ENCODE data around the gene UHRF1. TPM values are rescaled to one million over a fixed set of nuclear protein-coding genes. Genes with fewer than 3 reads are reported as not detected.

UHRF1 gene
- total and polyA plus RNA-seq, 2 of the 13 experiments (the other 11 are each of a cell fraction or from before 2014, with no cell fraction given) = 6.8 to 78.4 TPM

DNA sequence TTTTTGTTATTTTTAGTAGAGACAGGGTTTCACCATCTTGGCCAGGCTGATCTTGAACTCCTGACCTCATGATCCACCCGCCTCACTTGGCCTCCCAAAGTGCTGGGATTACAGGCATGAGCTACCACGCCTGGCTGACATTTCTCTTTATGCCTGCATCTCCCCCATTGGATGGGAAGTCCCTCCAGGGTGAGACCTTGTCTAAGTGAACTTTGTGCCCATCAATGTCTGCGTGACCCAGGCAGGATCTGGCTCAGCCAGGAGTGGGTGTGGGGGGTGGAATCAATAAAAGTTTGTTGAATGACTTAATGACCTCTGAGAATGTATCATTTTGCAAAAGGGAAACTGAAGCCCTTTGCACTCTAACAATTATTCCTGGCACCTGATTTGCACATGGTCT lies 4.8 kb upstream of the UHRF1 start:
- H2AFZ ChIP-seq (ENCODE audit: low read length) = no peak overlapping the region
- FAIRE-seq (no peak), DNase-seq (ENCODE audit: low spot score) (peak; percentile 47), ATAC-seq (peak; percentile 14; the same call in 2 of the 3 replicates)
- intact Hi-C loops (cut with micrococcal nuclease; ENCODE audit: unreplicated experiment) = no loop called here
- no peak overlapping the region; the same call in 1 of the 2 replicates for H3K4me2 ChIP-seq (ENCODE audit: low read depth, low read length)
- ChIA-PET POLR2A (interaction anchor here (1.3 kb wide), 1 partner anchor 37 kb away, joined by 3 read pairs; the partner anchor contains the start of gene PLIN3), CTCF (ENCODE audit: low intra/inter-chr PET ratio, low total read pairs) (no interaction called here)
- H3K9ac ChIP-seq (ENCODE audit: insufficient read depth, low read depth, low read length) = no peak overlapping the region
- no peaks in the 10 kb centered on the region for H3K9me3 ChIP-seq (ENCODE audit: low read length)
- in situ Hi-C loops (cut with HindIII; ENCODE audit: extremely low pct_ligation_motif_present, low pct_unique_long_range_greater_than_20kb) = no loop called here
- no peak overlapping the region for H3K27ac ChIP-seq (ENCODE audit: extremely low read length, insufficient read depth, low read length)
- 7% methylated on average over 3 of the region's 3 CpGs for WGBS (ENCODE audit: low lambda C conversion rate)
- H4K20me1 ChIP-seq (ENCODE audit: insufficient read depth, low read length) = no peaks in the 10 kb centered on the region
- no peak overlapping the region for H3K4me3 ChIP-seq (replicated peaks in 1 of 3; ENCODE audit: insufficient read depth in 1 of 3, low read depth in 2 of 3, low read length in 3 of 3)
- no peaks in the 10 kb centered on the region for H3K79me2 ChIP-seq (ENCODE audit: insufficient read depth, low read length)
- H3K36me3 ChIP-seq (replicated peaks in 1 of 2; ENCODE audit: control insufficient read depth in 1 of 2, insufficient read depth in 2 of 2, low read length in 2 of 2) = no peaks in the 10 kb centered on the region
- peaks cover 60% of the 10 kb centered on the region for H3K4me1 ChIP-seq (ENCODE audit: insufficient read depth, low read length)
- no peaks in the 10 kb centered on the region for H3K27me3 ChIP-seq (ENCODE audit: control insufficient read depth in 1 of 2, insufficient read depth in 2 of 2, low read length in 2 of 2)
- no TSS peak for BruUV-seq (replicated peaks)
- TF ChIP-seq PAF1 (CRISPR knock-in tag; IDR thresholded peaks at IDR 0.05) (no peak), ZNF775 (CRISPR knock-in tag; IDR thresholded peaks at IDR 0.05; ENCODE audit: borderline replicate concordance) (no peak), RAD51 (IDR thresholded peaks at IDR 0.05; ENCODE audit: borderline replicate concordance) (no peak), ZBTB3 (CRISPR knock-in tag; IDR thresholded peaks at IDR 0.05; ENCODE audit: borderline replicate concordance, low read depth) (no peak), ZNF530 (CRISPR knock-in tag; IDR thresholded peaks at IDR 0.05; ENCODE audit: low read depth) (no peak), SMAD3 (CRISPR knock-in tag; IDR thresholded peaks at IDR 0.05) (no peak), RBFOX2 (IDR thresholded peaks at IDR 0.05; ENCODE audit: low read depth, low read length) (no peak), ZNF431 (CRISPR knock-in tag; IDR thresholded peaks at IDR 0.05; ENCODE audit: borderline replicate concordance, low read depth) (no peak), MTA3 (CRISPR knock-in tag; IDR thresholded peaks at IDR 0.05) (no peak), ZKSCAN1 (IDR thresholded peaks at IDR 0.05; ENCODE audit: low read length) (no peak), SMARCE1 (IDR thresholded peaks at IDR 0.05; ENCODE audit: borderline replicate concordance) (no peak), ZC3H4 (CRISPR knock-in tag; IDR thresholded peaks at IDR 0.05; ENCODE audit: borderline replicate concordance) (no peak), KMT2B (CRISPR knock-in tag; IDR thresholded peaks at IDR 0.05) (no peak), ZBTB7A (CRISPR knock-in tag; IDR thresholded peaks at IDR 0.05) (no peak), SIX1 (CRISPR knock-in tag; IDR thresholded peaks at IDR 0.05; ENCODE audit: borderline replicate concordance) (no peak), NFYB (CRISPR knock-in tag; IDR thresholded peaks at IDR 0.05) (no peak), MTF2 (CRISPR knock-in tag; IDR thresholded peaks at IDR 0.05; ENCODE audit: borderline replicate concordance) (no peak), NBN (conservative IDR thresholded peaks at IDR 0.05) (no peak), FOXP4 (CRISPR knock-in tag; IDR thresholded peaks at IDR 0.05) (no peak), ZBTB20 (CRISPR knock-in tag; IDR thresholded peaks at IDR 0.05; ENCODE audit: borderline replicate concordance, low read depth) (no peak), ZNF577 (CRISPR knock-in tag; IDR thresholded peaks at IDR 0.05; ENCODE audit: borderline replicate concordance, low read depth) (no peak), ZNF616 (CRISPR knock-in tag; IDR thresholded peaks at IDR 0.05; ENCODE audit: low read depth) (no peak)
- TF ChIP-seq, protein P1, sequence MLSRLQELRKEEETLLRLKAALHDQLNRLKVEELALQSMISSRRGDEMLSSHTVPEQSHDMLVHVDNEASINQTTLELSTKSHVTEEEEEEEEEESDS (CRISPR knock-in tag; IDR thresholded peaks at IDR 0.05; ENCODE audit: borderline replicate concordance) = no peak
- TF ChIP-seq, protein P2, sequence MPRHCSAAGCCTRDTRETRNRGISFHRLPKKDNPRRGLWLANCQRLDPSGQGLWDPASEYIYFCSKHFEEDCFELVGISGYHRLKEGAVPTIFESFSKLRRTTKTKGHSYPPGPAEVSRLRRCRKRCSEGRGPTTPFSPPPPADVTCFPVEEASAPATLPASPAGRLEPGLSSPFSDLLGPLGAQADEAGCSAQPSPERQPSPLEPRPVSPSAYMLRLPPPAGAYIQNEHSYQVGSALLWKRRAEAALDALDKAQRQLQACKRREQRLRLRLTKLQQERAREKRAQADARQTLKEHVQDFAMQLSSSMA (CRISPR knock-in tag; IDR thresholded peaks at IDR 0.05) = no peak
- TF ChIP-seq, protein P3, sequence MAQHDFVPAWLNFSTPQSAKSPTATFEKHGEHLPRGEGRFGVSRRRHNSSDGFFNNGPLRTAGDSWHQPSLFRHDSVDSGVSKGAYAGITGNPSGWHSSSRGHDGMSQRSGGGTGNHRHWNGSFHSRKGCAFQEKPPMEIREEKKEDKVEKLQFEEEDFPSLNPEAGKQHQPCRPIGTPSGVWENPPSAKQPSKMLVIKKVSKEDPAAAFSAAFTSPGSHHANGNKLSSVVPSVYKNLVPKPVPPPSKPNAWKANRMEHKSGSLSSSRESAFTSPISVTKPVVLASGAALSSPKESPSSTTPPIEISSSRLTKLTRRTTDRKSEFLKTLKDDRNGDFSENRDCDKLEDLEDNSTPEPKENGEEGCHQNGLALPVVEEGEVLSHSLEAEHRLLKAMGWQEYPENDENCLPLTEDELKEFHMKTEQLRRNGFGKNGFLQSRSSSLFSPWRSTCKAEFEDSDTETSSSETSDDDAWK (CRISPR knock-in tag; IDR thresholded peaks at IDR 0.05) = no peak
